ENCODE data around the gene LRP5. TPM values are rescaled to one million over a fixed set of nuclear protein-coding genes. Genes with fewer than 3 reads are reported as not detected.
A peak's percentile ranks its signal among the peaks of the same experiment; 100 is the strongest.

The LRP5 gene
- total and polyA plus RNA-seq, 3 donors from 2014 or later = 15.7 to 21.3 (median 20.6) TPM

DNA sequence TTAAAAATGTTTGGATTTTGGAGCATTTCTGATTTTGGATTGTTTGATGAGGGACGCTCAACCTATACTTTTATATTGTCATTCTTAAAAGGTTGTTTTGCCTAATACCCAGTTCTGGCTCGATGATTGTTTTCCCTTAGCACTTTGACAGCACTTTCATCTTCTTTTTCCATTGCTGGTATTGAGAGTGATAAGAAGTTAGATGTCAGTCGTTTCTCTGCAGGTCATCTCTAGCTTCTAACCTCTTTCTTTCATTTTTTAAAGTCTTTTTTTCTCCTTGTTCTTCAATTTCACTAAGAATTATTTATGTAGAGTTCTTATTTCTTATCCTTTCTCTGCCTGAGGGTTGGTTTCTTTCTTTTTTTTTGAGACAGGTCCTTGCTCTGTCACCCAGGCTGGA lies 167.0 kb downstream of the LRP5 start:
- intact Hi-C loops (cut with DNase I; ENCODE audit: low total_unique reads) = no loop called here
- Histone ChIP-seq H3K9me3 (no peaks in the 10 kb centered on the region), H3K27ac (no peak overlapping the region), H3K4me3 (no peak overlapping the region), H3K4me1 (peaks cover 20% of the 10 kb centered on the region), H3K27me3 (no peaks in the 10 kb centered on the region), H3K36me3 (ENCODE audit: low read depth, missing control alignments) (no peaks in the 10 kb centered on the region)
- 77 to 81% methylated on average over 3 of the region's 3 CpGs for WGBS, 2 donors
- DNase-seq = no peak
- no peak for TF ChIP-seq POLR2A (IDR thresholded peaks at IDR 0.05)
- TF ChIP-seq, protein P1, sequence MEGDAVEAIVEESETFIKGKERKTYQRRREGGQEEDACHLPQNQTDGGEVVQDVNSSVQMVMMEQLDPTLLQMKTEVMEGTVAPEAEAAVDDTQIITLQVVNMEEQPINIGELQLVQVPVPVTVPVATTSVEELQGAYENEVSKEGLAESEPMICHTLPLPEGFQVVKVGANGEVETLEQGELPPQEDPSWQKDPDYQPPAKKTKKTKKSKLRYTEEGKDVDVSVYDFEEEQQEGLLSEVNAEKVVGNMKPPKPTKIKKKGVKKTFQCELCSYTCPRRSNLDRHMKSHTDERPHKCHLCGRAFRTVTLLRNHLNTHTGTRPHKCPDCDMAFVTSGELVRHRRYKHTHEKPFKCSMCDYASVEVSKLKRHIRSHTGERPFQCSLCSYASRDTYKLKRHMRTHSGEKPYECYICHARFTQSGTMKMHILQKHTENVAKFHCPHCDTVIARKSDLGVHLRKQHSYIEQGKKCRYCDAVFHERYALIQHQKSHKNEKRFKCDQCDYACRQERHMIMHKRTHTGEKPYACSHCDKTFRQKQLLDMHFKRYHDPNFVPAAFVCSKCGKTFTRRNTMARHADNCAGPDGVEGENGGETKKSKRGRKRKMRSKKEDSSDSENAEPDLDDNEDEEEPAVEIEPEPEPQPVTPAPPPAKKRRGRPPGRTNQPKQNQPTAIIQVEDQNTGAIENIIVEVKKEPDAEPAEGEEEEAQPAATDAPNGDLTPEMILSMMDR (IDR thresholded peaks at IDR 0.05) = no peak

DNA sequence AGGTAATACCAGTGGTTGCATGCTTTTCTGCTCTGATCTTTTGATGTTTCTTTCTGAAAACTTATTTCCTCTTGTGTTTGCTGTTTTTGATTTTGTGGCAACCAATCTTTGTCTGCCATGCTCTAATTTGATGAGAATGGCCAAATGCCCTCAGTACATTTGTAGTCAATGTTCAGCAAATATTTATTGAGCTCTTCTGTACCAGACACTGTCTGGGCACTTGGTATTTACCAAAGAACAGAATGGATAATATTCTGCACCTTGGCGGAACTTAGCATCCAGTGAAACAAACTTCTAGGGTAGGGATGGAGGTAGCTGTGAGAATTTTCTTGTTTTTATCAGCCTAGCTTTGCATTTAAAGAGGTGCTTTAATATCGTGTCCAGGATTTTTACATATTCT lies 167.8 kb downstream of the LRP5 start:
- TF ChIP-seq, protein P1 (IDR thresholded peaks at IDR 0.05) = no peak
- TF ChIP-seq POLR2A (IDR thresholded peaks at IDR 0.05) = no peak
- no peak for DNase-seq
- Histone ChIP-seq H3K4me1 (peaks cover 20% of the 10 kb centered on the region), H3K27me3 (no peaks in the 10 kb centered on the region), H3K9me3 (no peaks in the 10 kb centered on the region), H3K4me3 (no peak overlapping the region), H3K36me3 (ENCODE audit: low read depth, missing control alignments) (no peaks in the 10 kb centered on the region), H3K27ac (no peak overlapping the region)
- 48 to 63% methylated on average over 2 of the region's 2 CpGs for WGBS, 2 donors
- intact Hi-C loops (cut with DNase I; ENCODE audit: low total_unique reads) = no loop called here

DNA sequence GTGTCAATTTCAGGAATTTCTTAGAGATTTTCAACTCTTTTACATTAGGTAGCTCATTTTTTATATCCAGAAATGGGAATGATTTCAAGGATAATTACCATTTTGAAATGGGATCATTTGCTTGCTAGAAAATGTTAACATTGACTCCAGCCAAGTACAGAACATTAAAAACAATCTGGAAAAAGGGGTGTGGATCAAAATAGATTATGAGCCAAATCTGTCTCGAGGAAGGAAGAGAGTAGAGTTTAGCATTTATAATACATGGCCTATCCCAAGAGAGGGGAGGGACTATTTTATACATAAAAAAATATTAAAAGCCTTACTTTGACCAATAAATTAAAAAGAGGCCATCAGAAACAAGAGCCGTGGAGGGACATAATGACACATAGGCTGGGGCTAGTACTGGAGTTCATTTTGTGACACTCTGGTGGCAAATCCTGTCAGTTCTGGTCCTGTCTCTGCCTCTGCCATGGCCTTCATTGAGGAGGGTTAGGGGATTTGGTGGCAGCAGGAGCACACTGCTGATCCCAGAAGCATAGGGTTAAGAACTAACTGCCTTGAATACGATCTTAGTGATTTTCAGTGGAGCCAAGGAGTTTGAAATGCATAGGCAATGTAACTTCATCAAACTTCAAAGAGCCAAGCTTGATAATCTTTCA lies 168.6 kb downstream of the LRP5 start:
- no peak for TF ChIP-seq POLR2A (IDR thresholded peaks at IDR 0.05)
- TF ChIP-seq, protein P1 (IDR thresholded peaks at IDR 0.05) = no peak
- no peak overlapping the region for H3K4me3 ChIP-seq
- H3K9me3 ChIP-seq = no peaks in the 10 kb centered on the region
- peaks cover 20% of the 10 kb centered on the region for H3K4me1 ChIP-seq
- no peaks in the 10 kb centered on the region for H3K27me3 ChIP-seq
- no peak for DNase-seq
- 35 to 36% methylated on average over 3 of the region's 3 CpGs for WGBS, 2 donors
- peak overlapping the region in 1 of 2 donors; percentile 10 for H3K27ac ChIP-seq
- H3K36me3 ChIP-seq (ENCODE audit: low read depth, missing control alignments) = no peaks in the 10 kb centered on the region
- intact Hi-C loops (cut with DNase I; ENCODE audit: low total_unique reads) = no loop called here

DNA sequence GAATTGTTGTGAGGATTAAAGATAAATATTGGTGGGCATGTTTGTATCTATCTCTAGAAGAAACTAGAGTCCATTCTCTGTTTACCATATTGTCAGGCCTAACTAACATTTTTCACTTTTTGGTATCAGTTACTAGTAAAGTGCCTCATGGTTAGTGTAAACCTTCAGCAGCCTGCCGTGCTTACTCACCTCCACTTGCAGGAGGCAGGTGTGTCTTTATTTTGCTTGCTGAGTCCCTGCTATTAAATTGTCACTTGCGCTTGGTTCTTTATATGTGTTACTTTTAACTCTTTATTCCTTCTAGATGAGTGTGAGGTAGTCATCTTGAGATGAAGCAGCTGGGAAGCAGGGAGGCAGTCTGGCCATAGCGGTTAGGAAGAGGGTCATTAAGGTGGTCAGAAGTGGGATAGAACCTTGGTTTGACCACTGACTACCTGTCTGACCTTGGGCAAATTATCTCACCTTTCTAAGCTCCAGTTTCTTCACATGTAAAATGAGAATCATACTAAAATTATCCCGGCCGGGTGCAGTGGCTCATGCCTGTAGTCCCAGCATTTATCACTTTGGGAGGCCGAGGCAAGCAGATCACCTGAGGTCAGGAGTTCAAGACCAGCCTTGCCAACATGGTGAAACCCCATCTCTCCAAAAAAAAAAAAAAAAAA lies 169.3 kb downstream of the LRP5 start:
- Histone ChIP-seq H3K4me3 (no peak overlapping the region), H3K27me3 (no peaks in the 10 kb centered on the region), H3K9me3 (no peaks in the 10 kb centered on the region), H3K27ac (peak overlapping the region in 1 of 2 donors; percentile 10), H3K36me3 (ENCODE audit: low read depth, missing control alignments) (no peaks in the 10 kb centered on the region), H3K4me1 (peaks cover 20% of the 10 kb centered on the region)
- TF ChIP-seq POLR2A (IDR thresholded peaks at IDR 0.05) = no peak
- no peak for DNase-seq
- intact Hi-C loops (cut with DNase I; ENCODE audit: low total_unique reads) = no loop called here
- 76 to 77% methylated on average over 6 of the region's 6 CpGs for WGBS, 2 donors

DNA sequence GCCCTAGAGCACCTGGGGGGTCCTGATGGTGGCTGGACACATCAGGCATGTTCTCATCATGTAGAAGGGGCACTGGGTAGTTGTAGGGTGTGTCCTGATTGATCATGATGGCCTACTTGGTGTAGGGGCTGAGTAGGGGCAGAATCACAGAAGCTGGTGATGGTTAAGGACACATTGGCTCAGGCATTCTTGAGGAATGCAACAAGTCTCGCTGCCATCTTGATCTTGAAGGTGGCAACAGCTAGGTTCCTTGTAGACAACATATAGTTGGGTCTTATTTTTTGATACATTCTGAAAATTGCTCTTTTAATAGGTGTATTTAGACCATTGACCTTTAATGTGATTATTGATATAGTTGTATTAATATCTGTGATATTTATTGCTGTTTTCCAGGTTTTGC lies 176.2 kb downstream of the LRP5 start:
- TF ChIP-seq POLR2A (IDR thresholded peaks at IDR 0.05) = no peak
- TF ChIP-seq, protein P1 (IDR thresholded peaks at IDR 0.05) = no peak
- intact Hi-C loops (cut with DNase I; ENCODE audit: low total_unique reads) = no loop called here
- Histone ChIP-seq H3K36me3 (ENCODE audit: low read depth, missing control alignments) (no peaks in the 10 kb centered on the region), H3K4me1 (no peaks in the 10 kb centered on the region), H3K27me3 (no peaks in the 10 kb centered on the region), H3K4me3 (no peak overlapping the region), H3K27ac (no peak overlapping the region), H3K9me3 (no peaks in the 10 kb centered on the region)
- 95 to 96% methylated on average over 1 of the region's 1 CpG for WGBS, 2 donors
- no peak for DNase-seq

Measured in testis (tissue), 3 donors.